Pancreas (tissue), 10 donors: ENCODE results near the gene LGALS16. TPM values are rescaled to one million over a fixed set of nuclear protein-coding genes. Genes with fewer than 3 reads are reported as not detected.
"Not testable (repeated sequence)": the region's sequence is repeated elsewhere in the genome, so short reads cannot be mapped to it uniquely, and the experiment has no call there.

Experiments used
- ATAC-seq, 4 donors: fragments of 200-7000 bp; cut with Tn5 transposase; one replicate each; pipeline versions ENCODE4 v1.8.0 to v1.9.1; 2020; ENCODE audit warnings: mild to moderate bottlenecking in 4 of 4, moderate library complexity in 4 of 4
- DNase-seq, 6 donors: peaks; one replicate each; pipeline ENCODE4 v3.0.0-alpha.2; 2020
- FAIRE-seq: peaks from 2 replicates; lab custom pipeline; 2012; peaks lifted over from hg19 to GRCh38; lab: Jason Lieb, UNC
- H3K27ac ChIP-seq, 4 donors: fragments of 200-600 bp; sonication (generic); 1 replicate in 3 of 4; 2 replicates in 1 of 4; pipeline versions ENCODE4 v1.5.0 to v1.8.0; 2020
- H3K27me3 ChIP-seq, 4 donors: fragments of 200-600 bp; one replicate each; pipeline ENCODE4 v1.8.0; 2021
- H3K36me3 ChIP-seq, 3 donors: fragments of 200-600 bp; sonication (generic) in 1 of 3; one replicate each; pipeline versions ENCODE4 v1.5.0 to v1.8.0; 2020 to 2021
- H3K4me1 ChIP-seq, 3 donors: fragments of 200-600 bp; one replicate each; pipeline ENCODE4 v1.8.0; 2021
- H3K4me3 ChIP-seq, 4 donors: fragments of 200-600 bp; sonication (generic) in 2 of 4; one replicate each; pipeline versions ENCODE4 v1.5.0 to v1.8.0; 2020 to 2021
- H3K9me3 ChIP-seq, 4 donors: fragments of 200-600 bp; one replicate each; pipeline ENCODE4 v1.8.0; 2021
- CTCF ChIP-seq, 4 donors: fragments of 200-600 bp; sonication (generic) in 3 of 4; IDR thresholded peaks; one replicate each; pipeline versions ENCODE4 v1.5.0 to v1.8.0; 2021; ENCODE audit warnings: antibody characterized with exemption in 4 of 4
- WGBS, 2 donors: extraction: QIAGEN DNeasy Blood & Tissue Kit; methylation state at CpG; one replicate each; pipeline ENCODE4 v1.1.7; 2013; 5-methylcytosine and 5-hydroxymethylcytosine counted together
- intact Hi-C, 3 donors: fragments of 100-400 bp; cut with DNase I; formaldehyde crosslinking; loops; one replicate each; pipeline versions ENCODE4 v1.11.1 to v1.14.2; 2022
- polyA plus RNA-seq, 2 donors: library from polyadenylated mRNA; stranded (reverse); fragments of 200-250 nt; gene quantifications; one replicate each; pipeline ENCODE4 v1.2.3, GENCODE V29; 2013
- total RNA-seq, 6 donors: library from RNA; stranded (reverse); fragmentation: NEBNext Ultra II Directional in 4 of 6; extraction: Animal tissue kit (Norgen Biotek cat#: 25700) in 4 of 6; gene quantifications; one replicate each; pipeline versions ENCODE4 v1.2.1 to v1.2.4, GENCODE V29; 2021 to 2023
- donor health status: healthy with polysubstance abuse.
- donor health status: DM: no; HTN: no; CAD: no; lungs with moderate emphysema.
- donor health status: DM: no; HTN: no; CAD: no.
- donor health status: control.
- donor health status: control.
- donor health status: Bipolar disorder and iron deficiency.
- donor health status: DM: yes; HTN: yes; CAD: no.
- donor health status: DM: no; HTN: no; CAD: no.
- donor health status: DM: no; HTN: no; CAD: no.
- donor health status: DM: yes; HTN: yes; CAD: no.

The LGALS16 gene
- total and polyA plus RNA-seq, 8 donors, result not detected

- intact Hi-C loops, result no loop called here
- H3K4me1 ChIP-seq, result no peaks in the 10 kb centered on the region
- H3K4me3 ChIP-seq, result no peak overlapping the region
- TF ChIP-seq CTCF (IDR thresholded peaks at IDR 0.05), result no peak
- no peaks in the 10 kb centered on the region for H3K36me3 ChIP-seq
- 43 to 63% methylated on average over 4 of the region's 4 CpGs for WGBS, 2 donors
- FAIRE-seq (no peak), DNase-seq (no peak), ATAC-seq (no peak)
- no peaks in the 10 kb centered on the region for H3K9me3 ChIP-seq
- no peak overlapping the region for H3K27ac ChIP-seq
- no peaks in the 10 kb centered on the region for H3K27me3 ChIP-seq
Observed at GRCh38 chr19:39660661-39661060, 4.9 kb downstream of the LGALS16 start.

GRCh38 chr19:39661565-39661964, 5.9 kb downstream of the LGALS16 start:
- H3K36me3 ChIP-seq, result no peaks in the 10 kb centered on the region
- no peaks in the 10 kb centered on the region for H3K9me3 ChIP-seq
- DNase-seq (no peak), ATAC-seq (no peak), FAIRE-seq (no peak)
- no peaks in the 10 kb centered on the region for H3K4me1 ChIP-seq
- no peak for TF ChIP-seq CTCF (IDR thresholded peaks at IDR 0.05)
- H3K27ac ChIP-seq, result no peak overlapping the region
- no peak overlapping the region for H3K4me3 ChIP-seq
- intact Hi-C loops, result no loop called here
- H3K27me3 ChIP-seq, result no peaks in the 10 kb centered on the region

DNA sequence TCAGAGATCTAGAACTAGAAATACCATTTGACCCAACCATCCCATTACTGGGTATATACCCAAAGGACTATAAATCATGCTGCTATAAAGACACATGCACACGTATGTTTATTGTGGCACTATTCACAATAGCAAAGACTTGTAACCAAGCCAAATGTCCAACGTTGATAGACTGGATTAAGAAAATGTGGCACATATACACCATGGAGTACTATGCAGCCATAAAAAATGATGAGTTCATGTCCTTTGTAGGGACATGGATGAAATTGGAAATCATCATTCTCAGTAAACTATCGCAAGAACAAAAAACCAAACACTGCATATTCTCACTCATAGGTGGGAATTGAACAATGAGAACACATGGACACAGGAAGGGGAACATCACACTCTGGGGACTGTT, 14.1 kb downstream of the LGALS16 start:
- intact Hi-C loops, result loop anchor here in 2 of 3 donors (5.0 kb wide), 2 partner anchors 113 to 123 kb away; no protein-coding TSS in a partner anchor
- not testable (repeated sequence) for H3K4me1 ChIP-seq, H3K9me3 ChIP-seq, H3K36me3 ChIP-seq, H3K27ac ChIP-seq, H3K27me3 ChIP-seq, DNase-seq, ATAC-seq, H3K4me3 ChIP-seq, FAIRE-seq
- WGBS, 2 donors, result 54 to 74% methylated on average over 2 of the region's 3 CpGs

GRCh38 chr19:39670998-39671397, 15.3 kb downstream of the LGALS16 start:
- Histone ChIP-seq H3K4me3 (no peak overlapping the region), H3K4me1 (no peaks in the 10 kb centered on the region), H3K27me3 (no peaks in the 10 kb centered on the region), H3K27ac (no peak overlapping the region), H3K9me3 (no peaks in the 10 kb centered on the region), H3K36me3 (no peaks in the 10 kb centered on the region)
- ATAC-seq (no peak), FAIRE-seq (no peak), DNase-seq (no peak)
- WGBS, 2 donors, result 33 to 35% methylated on average over 4 of the region's 4 CpGs
- TF ChIP-seq CTCF (IDR thresholded peaks at IDR 0.05), result no peak
- intact Hi-C loops, result loop anchor here in 2 of 3 donors (5.0 kb wide), 2 partner anchors 114 to 124 kb away; no protein-coding TSS in a partner anchor

DNA sequence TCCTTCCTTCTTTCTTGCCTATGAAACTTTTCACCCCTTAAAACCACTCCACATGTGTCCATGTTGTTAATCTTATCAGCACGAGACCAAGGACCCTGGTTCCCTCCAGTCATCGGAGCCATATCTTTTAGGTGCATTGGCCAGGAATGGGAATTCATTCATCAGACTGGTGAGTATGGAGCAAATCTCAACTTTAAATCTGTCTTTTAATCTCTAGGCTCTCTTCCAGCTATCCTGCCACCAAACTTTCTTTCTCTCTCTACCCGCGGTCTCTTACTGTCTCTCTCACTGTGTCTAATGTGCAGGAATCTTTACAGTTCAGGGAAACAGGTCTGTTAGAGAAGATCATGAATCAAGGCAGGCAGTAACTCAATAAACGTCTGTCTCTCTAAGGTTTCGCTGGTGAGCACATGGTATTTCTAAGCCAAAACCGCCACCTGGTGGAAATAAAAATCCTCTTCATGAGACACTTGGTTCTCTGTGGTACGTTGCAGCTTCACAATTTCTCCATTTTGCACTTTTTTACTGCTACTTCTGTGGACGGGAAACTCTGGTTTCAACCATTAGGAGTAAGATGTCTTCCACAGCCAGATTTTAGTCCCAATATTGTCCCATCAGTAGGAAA, 16.1 kb downstream of the LGALS16 start:
- FAIRE-seq (no peak), ATAC-seq (peak; percentile 63 to 93 (median 88)), DNase-seq (peak in 1 of 6 donors; percentile 40)
- intact Hi-C loops, result loop anchor here in 2 of 3 donors (5.0 kb wide), 2 partner anchors 115 to 125 kb away; no protein-coding TSS in a partner anchor
- H3K36me3 ChIP-seq, result no peaks in the 10 kb centered on the region
- 3 to 7% methylated on average over 9 of the region's 9 CpGs for WGBS, 2 donors
- no peaks in the 10 kb centered on the region for H3K9me3 ChIP-seq
- no peaks in the 10 kb centered on the region for H3K27me3 ChIP-seq
- H3K27ac ChIP-seq, result no peak overlapping the region
- peak in 3 of 4 donors; percentile 28 to 51 (median 44) for TF ChIP-seq CTCF (IDR thresholded peaks at IDR 0.05)
- H3K4me1 ChIP-seq, result no peaks in the 10 kb centered on the region
- no peak overlapping the region for H3K4me3 ChIP-seq
